GM20000 (cell line): ENCODE results near the gene FTL.

ENCODE experiments used
- DNase-seq: peaks from one replicate; pipeline ENCODE4 v3.0.0; 2012; ENCODE audit warnings: low spot score
- TF ChIP-seq, protein P1 (sequence below): IDR thresholded peaks from 2 replicates; pipeline ENCODE4 v1.5.1; 2012; ENCODE audit warnings: mild to moderate bottlenecking, control low read depth; ENCODE audit errors: extremely low read depth, missing control alignments

Gene FTL

DNA sequence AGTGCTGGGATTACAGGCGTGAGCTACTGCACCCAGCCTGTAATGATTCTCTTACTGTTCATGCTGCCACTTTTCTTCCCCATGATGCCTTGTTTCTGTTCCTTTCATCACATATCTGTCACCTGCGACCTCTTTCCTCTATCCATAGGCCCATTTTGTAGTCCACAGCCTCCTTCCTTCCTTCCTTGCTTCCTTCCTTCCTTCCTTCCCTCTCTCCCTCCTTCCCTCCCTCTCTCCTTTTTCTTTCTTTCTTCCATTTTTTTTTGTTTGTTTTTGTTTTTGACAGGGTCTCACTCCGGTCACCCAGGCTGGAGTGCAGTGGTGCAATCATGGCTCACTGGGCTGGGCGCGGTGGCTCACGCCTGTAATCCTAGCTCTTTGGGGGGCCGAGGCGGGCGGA lies 23.8 kb downstream of the FTL start:
- TF ChIP-seq, protein P1, sequence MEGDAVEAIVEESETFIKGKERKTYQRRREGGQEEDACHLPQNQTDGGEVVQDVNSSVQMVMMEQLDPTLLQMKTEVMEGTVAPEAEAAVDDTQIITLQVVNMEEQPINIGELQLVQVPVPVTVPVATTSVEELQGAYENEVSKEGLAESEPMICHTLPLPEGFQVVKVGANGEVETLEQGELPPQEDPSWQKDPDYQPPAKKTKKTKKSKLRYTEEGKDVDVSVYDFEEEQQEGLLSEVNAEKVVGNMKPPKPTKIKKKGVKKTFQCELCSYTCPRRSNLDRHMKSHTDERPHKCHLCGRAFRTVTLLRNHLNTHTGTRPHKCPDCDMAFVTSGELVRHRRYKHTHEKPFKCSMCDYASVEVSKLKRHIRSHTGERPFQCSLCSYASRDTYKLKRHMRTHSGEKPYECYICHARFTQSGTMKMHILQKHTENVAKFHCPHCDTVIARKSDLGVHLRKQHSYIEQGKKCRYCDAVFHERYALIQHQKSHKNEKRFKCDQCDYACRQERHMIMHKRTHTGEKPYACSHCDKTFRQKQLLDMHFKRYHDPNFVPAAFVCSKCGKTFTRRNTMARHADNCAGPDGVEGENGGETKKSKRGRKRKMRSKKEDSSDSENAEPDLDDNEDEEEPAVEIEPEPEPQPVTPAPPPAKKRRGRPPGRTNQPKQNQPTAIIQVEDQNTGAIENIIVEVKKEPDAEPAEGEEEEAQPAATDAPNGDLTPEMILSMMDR = no peak
- DNase-seq = no peak

DNA sequence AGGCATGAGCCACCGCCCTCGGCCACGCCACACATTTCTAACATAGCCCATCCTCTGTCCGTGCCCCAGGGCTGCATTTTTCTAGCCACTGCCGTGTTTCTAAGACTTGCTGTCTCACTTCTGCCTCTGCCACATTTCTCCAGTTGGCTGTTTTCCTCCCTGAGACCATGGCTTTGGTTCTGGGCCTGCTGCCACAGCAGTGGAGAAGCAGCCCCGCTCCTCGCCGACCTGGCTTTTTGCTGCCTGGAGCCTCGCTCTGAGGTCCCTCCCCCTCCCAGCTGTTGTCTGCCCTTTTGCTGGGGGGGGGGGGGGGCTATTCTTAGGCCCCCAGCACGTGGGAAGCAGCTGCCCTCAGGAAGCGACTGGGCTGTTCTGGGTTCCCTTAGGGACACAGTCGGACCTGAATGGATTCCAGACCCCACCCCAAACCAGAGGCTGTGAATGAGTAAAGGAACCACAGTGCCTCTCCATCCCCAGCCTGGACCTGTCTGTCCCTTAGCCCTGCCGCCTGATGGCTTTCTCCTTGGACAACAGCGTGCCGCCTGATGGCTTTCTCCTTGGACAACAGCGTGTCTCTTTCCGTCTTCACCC lies 24.7 kb downstream of the FTL start:
- DNase-seq = no peak
- TF ChIP-seq, protein P1 = no peak

- TF ChIP-seq, protein P1 = no peak
Observed at GRCh38 chr19:48990400-48990799, 25.3 kb downstream of the FTL start.

GRCh38 chr19:48991011-48991609 lies 26.0 kb downstream of the FTL start:
- no peak for DNase-seq
- TF ChIP-seq, protein P1 = no peak

More at GRCh38 chr19:48990400-48990799, 25.3 kb downstream of the FTL start:
- no peak for DNase-seq

- TF ChIP-seq, protein P1 = no peak
- no peak for DNase-seq
Observed at GRCh38 chr19:48991873-48992580, 26.9 kb downstream of the FTL start.

- TF ChIP-seq, protein P1 = no peak
- DNase-seq = no peak
Observed at GRCh38 chr19:48992581-48993174, 27.6 kb downstream of the FTL start.
